Effector memory CD8-positive, alpha-beta T cell (primary cell): ENCODE data around the gene GRWD1.
"Not testable (repeated sequence)": the region's sequence is repeated elsewhere in the genome, so short reads cannot be mapped to it uniquely, and the experiment has no call there.

Experiments
- ATAC-seq: fragments of 150-1000 bp; cut with Tn5 transposase; replicated peaks from 2 replicates; pipeline ENCODE4 v1.10.0; 2021; ENCODE audit warnings: mild to moderate bottlenecking, moderate library complexity
- DNase-seq, 3 experiments: peaks; one replicate each; pipeline ENCODE4 v3.0.0; 2021
- H3K27ac Mint-ChIP-seq, 2 donors: one replicate each; pipeline ENCODE4 v1.8.0; 2022; ENCODE audit warnings: mild to moderate bottlenecking in 2 of 2, mixed read lengths in 2 of 2, moderate library complexity in 2 of 2
- H3K27me3 Mint-ChIP-seq, 2 donors: one replicate each; pipeline ENCODE4 v1.8.0; 2022; ENCODE audit warnings: mixed read lengths in 2 of 2
- H3K36me3 Mint-ChIP-seq: one replicate; pipeline ENCODE4 v1.8.0; 2022; ENCODE audit warnings: mild to moderate bottlenecking, moderate library complexity, mixed read lengths; ENCODE audit not compliant: insufficient read depth
- H3K4me1 Mint-ChIP-seq, 2 donors: one replicate each; pipeline ENCODE4 v1.8.0; 2022; ENCODE audit warnings: low read depth in 2 of 2, mixed read lengths in 2 of 2
- H3K4me3 Mint-ChIP-seq, 2 donors: one replicate each; pipeline ENCODE4 v1.8.0; 2022; ENCODE audit warnings: mild to moderate bottlenecking in 2 of 2, mixed read lengths in 2 of 2, moderate library complexity in 2 of 2
- H3K9me3 Mint-ChIP-seq, 2 donors: one replicate each; pipeline ENCODE4 v1.8.0; 2022; ENCODE audit warnings: mixed read lengths in 2 of 2

GRWD1 gene

DNA sequence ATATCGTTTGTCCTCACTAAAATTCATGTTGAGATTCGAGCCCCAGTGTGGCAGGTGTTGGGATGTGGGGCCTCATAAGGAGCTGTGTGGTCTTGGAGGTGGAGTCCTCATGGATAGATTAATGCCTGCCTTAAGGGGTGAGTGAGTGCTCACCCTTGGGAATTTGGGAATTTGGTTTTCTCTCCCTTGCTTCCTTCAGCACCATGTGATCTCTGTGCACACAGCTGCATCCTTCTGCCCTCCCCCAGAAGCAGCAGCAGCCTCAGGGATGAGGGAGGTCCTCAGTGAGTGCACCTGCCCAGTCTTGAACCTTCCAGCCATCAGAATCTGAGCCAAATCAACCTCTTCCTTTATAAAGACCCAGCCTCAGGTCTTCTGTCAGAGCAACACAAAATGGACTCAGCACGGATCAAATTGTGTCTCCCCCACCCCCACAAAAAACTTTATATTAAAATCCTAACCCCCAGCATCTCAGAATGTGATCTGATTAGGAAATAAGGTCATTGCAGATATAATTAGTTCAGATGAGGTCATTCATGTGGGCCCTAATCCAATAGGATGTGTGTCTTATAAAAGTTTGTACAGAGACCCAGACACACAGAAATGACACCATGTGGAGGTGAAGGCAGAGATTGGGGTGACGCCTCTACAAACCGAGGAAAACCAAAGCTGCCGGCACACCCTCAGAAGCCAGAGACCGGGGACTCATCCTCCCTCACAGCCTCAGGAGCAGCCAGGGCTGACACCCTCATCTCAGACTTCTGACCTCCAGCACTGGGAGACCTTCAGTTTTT, 36.3 kb downstream of the GRWD1 start:
- peak overlapping the region; percentile 89 to 94 for H3K4me3 Mint-ChIP-seq

DNA sequence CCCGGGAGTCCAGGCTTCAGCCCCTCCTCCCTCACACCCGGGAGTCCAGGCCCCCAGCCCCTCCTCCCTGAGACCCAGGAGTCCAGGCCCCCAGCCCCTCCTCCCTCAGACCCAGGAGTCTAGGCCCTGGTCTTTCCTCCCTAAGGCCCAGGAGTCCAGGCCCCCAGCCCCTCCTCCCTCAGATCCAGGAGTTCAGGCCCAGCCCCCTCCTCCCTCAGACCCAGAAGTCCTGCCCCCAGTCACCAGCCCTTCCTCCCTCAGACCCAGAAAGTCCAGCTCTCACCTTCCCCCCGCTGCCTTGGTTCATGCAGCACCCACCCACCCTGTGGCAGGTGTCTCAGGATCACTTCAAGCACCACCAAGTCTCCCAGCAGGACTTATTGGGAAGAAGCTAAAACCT, 37.5 kb downstream of the GRWD1 start:
- DNase-seq (no peak), ATAC-seq (no peak)
- peak overlapping the region; percentile 27 to 81 for H3K27ac Mint-ChIP-seq
- H3K4me1 Mint-ChIP-seq, result peaks cover 13 to 18% of the 10 kb centered on the region in 2 donors
- no peak overlapping the region for H3K4me3 Mint-ChIP-seq
- no peaks in the 10 kb centered on the region for H3K27me3 Mint-ChIP-seq
- peaks cover 18% of the 10 kb centered on the region for H3K36me3 Mint-ChIP-seq
- H3K9me3 Mint-ChIP-seq, result no peaks in the 10 kb centered on the region

More for the DNA sequence above, 36.3 kb downstream of the GRWD1 start:
- ATAC-seq (no peak), DNase-seq (no peak)
- H3K4me1 Mint-ChIP-seq, result peaks cover 13 to 18% of the 10 kb centered on the region in 2 donors
- H3K27ac Mint-ChIP-seq, result peak overlapping the region in 1 of 2 donors; percentile 89
- H3K9me3 Mint-ChIP-seq, result no peaks in the 10 kb centered on the region
- H3K36me3 Mint-ChIP-seq, result peaks cover 20% of the 10 kb centered on the region
- H3K27me3 Mint-ChIP-seq, result no peaks in the 10 kb centered on the region

GRCh38 chr19:48484247-48484893, 38.6 kb downstream of the GRWD1 start:
- peaks cover 17% of the 10 kb centered on the region for H3K36me3 Mint-ChIP-seq
- H3K4me3 Mint-ChIP-seq, result no peak overlapping the region
- no peak overlapping the region for H3K27ac Mint-ChIP-seq
- ATAC-seq (no peak), DNase-seq (no peak)
- H3K27me3 Mint-ChIP-seq, result no peaks in the 10 kb centered on the region
- no peaks in the 10 kb centered on the region for H3K9me3 Mint-ChIP-seq
- H3K4me1 Mint-ChIP-seq, result peaks cover 11 to 16% of the 10 kb centered on the region in 2 donors

DNA sequence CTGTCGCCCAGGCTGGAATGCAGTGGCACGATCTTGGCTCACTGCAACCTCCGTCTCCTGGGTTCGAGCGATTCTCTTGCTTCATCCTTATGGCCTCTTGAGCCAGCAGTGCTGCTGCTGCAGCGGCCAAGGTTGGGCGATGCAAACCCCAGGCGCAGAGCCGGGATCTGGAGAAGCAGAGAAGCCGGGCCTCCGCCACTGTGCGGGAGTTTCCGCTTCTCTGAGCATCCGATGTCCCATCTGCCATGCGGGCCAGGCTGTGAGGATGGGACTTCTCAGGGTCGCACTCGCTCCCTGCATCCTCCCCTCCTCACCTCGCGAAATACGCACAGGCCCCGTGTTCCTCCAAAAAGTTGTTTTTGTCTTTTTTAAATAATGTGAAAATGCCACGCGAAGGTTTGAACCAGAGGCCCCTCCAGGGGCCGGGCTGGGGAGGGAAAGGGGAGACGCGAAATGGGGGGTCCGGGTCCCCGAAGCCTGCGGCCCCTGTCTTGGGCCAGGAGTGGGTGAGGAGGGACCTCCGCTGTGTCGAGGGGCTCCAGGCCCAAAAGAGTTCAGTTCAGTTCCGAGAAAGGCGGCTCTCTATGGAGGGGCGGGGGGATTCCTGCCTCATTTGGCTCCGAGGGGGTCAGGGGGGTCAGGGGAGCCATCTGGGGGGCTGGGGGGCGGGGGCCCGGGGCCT, 39.3 kb downstream of the GRWD1 start:
- no peak overlapping the region for H3K4me3 Mint-ChIP-seq
- ATAC-seq, result no peak
- H3K4me1 Mint-ChIP-seq, result peaks cover 8 to 15% of the 10 kb centered on the region in 2 donors
- no peaks in the 10 kb centered on the region for H3K9me3 Mint-ChIP-seq
- H3K27me3 Mint-ChIP-seq, result no peaks in the 10 kb centered on the region
- peaks cover 10% of the 10 kb centered on the region for H3K36me3 Mint-ChIP-seq
- H3K27ac Mint-ChIP-seq, result no peak overlapping the region
- DNase-seq, result no peak

DNA sequence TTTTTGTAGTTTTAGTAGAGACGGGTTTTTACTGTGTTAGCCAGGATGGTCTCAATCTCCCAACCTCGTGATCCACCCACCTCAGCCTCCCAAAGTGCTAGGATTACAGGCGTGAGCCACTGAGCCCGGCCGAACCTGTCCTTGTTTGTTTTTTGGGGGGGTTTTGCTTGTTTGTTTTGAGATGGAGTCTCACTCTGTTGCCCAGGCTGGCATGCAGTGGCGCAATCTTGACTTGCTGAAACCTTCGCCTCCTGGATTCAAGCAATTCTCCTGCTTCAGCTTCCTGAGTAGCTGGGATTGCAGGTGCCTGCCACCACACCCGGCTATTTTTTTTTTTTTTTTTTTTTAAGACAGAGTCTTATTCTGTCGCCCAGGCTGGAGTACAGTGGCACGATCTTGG, 40.9 kb downstream of the GRWD1 start:
- H3K27me3 Mint-ChIP-seq, H3K27ac Mint-ChIP-seq, ATAC-seq, H3K4me1 Mint-ChIP-seq, DNase-seq, H3K36me3 Mint-ChIP-seq, H3K4me3 Mint-ChIP-seq, H3K9me3 Mint-ChIP-seq: not testable (repeated sequence)

- H3K9me3 Mint-ChIP-seq, result peaks cover 0 to 2% of the 10 kb centered on the region in 2 donors
- peaks cover 3% of the 10 kb centered on the region for H3K36me3 Mint-ChIP-seq
- H3K27ac Mint-ChIP-seq, result no peak overlapping the region
- peaks cover 14 to 15% of the 10 kb centered on the region in 2 donors for H3K4me1 Mint-ChIP-seq
- H3K27me3 Mint-ChIP-seq, result peaks cover 6 to 10% of the 10 kb centered on the region in 2 donors
- ATAC-seq, result no peak
- H3K4me3 Mint-ChIP-seq, result no peak overlapping the region
- DNase-seq, result no peak
Measured at GRCh38 chr19:48487544-48487943, 41.8 kb downstream of the GRWD1 start.

DNA sequence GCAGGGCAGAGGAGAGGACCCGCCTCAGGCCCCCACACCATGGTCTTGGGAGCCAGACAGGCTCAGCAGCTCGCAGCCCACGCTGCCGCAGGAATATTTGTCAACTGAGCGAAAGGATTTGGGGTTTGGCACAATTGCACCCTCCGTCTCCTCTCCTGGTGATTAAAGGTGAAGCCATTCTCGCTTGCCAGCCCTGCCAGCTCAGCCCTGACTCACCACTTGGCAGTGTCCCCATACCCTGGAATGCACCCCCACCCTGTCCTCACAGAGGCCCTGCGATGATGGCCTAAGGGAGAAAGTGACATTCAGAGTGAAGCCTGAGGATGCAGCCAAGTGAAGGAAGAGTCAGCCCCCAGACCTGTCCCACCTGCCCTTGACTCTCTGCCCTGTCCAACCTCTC, 42.2 kb downstream of the GRWD1 start:
- no peak for ATAC-seq

GRCh38 chr19:48488478-48488877, 42.7 kb downstream of the GRWD1 start:
- DNase-seq, ATAC-seq, H3K36me3 Mint-ChIP-seq, H3K4me3 Mint-ChIP-seq, H3K9me3 Mint-ChIP-seq, H3K27ac Mint-ChIP-seq: not testable (repeated sequence)
- peaks cover 19 to 21% of the 10 kb centered on the region in 2 donors for H3K4me1 Mint-ChIP-seq
- H3K27me3 Mint-ChIP-seq, result peaks cover 10 to 15% of the 10 kb centered on the region in 2 donors

More for the DNA sequence above, 42.2 kb downstream of the GRWD1 start:
- Mint-ChIP-seq H3K36me3 (peaks cover 3% of the 10 kb centered on the region), H3K9me3 (peaks cover 0 to 3% of the 10 kb centered on the region in 2 donors), H3K4me3 (no peak overlapping the region), H3K27me3 (peaks cover 10 to 14% of the 10 kb centered on the region in 2 donors), H3K4me1 (peaks cover 18 to 20% of the 10 kb centered on the region in 2 donors), H3K27ac (no peak overlapping the region)
- DNase-seq, result no peak

GRCh38 chr19:48489608-48490216, 43.9 kb downstream of the GRWD1 start:
- Mint-ChIP-seq H3K4me1 (peaks cover 25 to 27% of the 10 kb centered on the region in 2 donors), H3K4me3 (peak overlapping the region in 1 of 2 donors; percentile 58), H3K27me3 (peaks cover 15 to 23% of the 10 kb centered on the region in 2 donors), H3K36me3 (peaks cover 3% of the 10 kb centered on the region), H3K27ac (no peak overlapping the region), H3K9me3 (peaks cover 0 to 3% of the 10 kb centered on the region in 2 donors)
- peak; percentile 47 for ATAC-seq
- peak; percentile 78 to 83 (median 82) for DNase-seq

GRCh38 chr19:48490981-48491792, 45.4 kb downstream of the GRWD1 start:
- Mint-ChIP-seq H3K27ac (no peak overlapping the region), H3K36me3 (peaks cover 7% of the 10 kb centered on the region), H3K27me3 (peaks cover 24 to 30% of the 10 kb centered on the region in 2 donors), H3K4me3 (peak overlapping the region; percentile 48 to 61), H3K4me1 (peaks cover 26 to 29% of the 10 kb centered on the region in 2 donors), H3K9me3 (peaks cover 0 to 3% of the 10 kb centered on the region in 2 donors)
- ATAC-seq, result peak; percentile 26
- DNase-seq, result peak; percentile 43 to 45 (median 44)

GRCh38 chr19:48491793-48492123, 46.0 kb downstream of the GRWD1 start:
- ATAC-seq (no peak), DNase-seq (no peak)
- peaks cover 26 to 29% of the 10 kb centered on the region in 2 donors for H3K4me1 Mint-ChIP-seq
- peaks cover 0 to 3% of the 10 kb centered on the region in 2 donors for H3K9me3 Mint-ChIP-seq
- peak overlapping the region; percentile 61 to 69 for H3K4me3 Mint-ChIP-seq
- peaks cover 7% of the 10 kb centered on the region for H3K36me3 Mint-ChIP-seq
- H3K27ac Mint-ChIP-seq, result peak overlapping the region in 1 of 2 donors; percentile 14
- H3K27me3 Mint-ChIP-seq, result peaks cover 24 to 30% of the 10 kb centered on the region in 2 donors

- Mint-ChIP-seq H3K36me3 (peaks cover 7% of the 10 kb centered on the region), H3K4me1 (peaks cover 26 to 31% of the 10 kb centered on the region in 2 donors), H3K4me3 (peak overlapping the region; percentile 61 to 69), H3K27ac (peak overlapping the region; percentile 14 to 31), H3K9me3 (peaks cover 0 to 3% of the 10 kb centered on the region in 2 donors), H3K27me3 (peaks cover 29 to 30% of the 10 kb centered on the region in 2 donors)
- DNase-seq, result peak; percentile 74 to 76 (median 75)
- ATAC-seq, result peak; percentile 71
Measured at GRCh38 chr19:48492925-48493717, 47.3 kb downstream of the GRWD1 start.
